K562 (cell line): ENCODE data around the gene TMEM270. TPM values are rescaled to one million over a fixed set of nuclear protein-coding genes. Genes with fewer than 3 reads are reported as not detected.

Source experiments
- ATAC-seq: fragments of 200-7000 bp; cut with Tn5 transposase; 3 replicates; pipeline ENCODE4 v1.9.1; 2020; ENCODE audit warnings: moderate library complexity
- BruUV-seq: library from RNA; stranded (reverse); fragments of 400-500 nt; replicated peaks from 2 replicates; lab custom pipeline; 2021; lab: Mats Ljungman, UMichigan
- CTCF ChIA-PET: fragments of 300-600 bp; formaldehyde crosslinking; extraction: SDS; loops from one replicate; lab custom pipeline; 2021; ENCODE audit warnings: low intra/inter-chr PET ratio; lab: Yijun Ruan, JAX
- POLR2A ChIA-PET: fragments of 300-600, 350-650 bp; sonication (Branson Sonifier 250); formaldehyde crosslinking; extraction: SDS; loops from one replicate; lab custom pipeline; 2021; ENCODE audit warnings: antibody characterized with exemption, inconsistent platforms; lab: Yijun Ruan, JAX
- DNase-seq, 4 experiments: peaks; one replicate each; pipeline versions ENCODE4 v3.0.0 to v3.0.0-alpha.2; 2011 to 2018; ENCODE audit warnings: low spot score in 3 of 4, mixed read lengths in 3 of 4; ENCODE audit errors: extremely low read depth in 1 of 4
- FAIRE-seq: peaks from 2 replicates; lab custom pipeline; 2011; peaks lifted over from hg19 to GRCh38; lab: Jason Lieb, UNC
- H2AFZ ChIP-seq: 2 replicates; pipeline ENCODE4 v1.6.0; 2011; ENCODE audit warnings: low read depth, low read length, control low read depth, inconsistent platforms
- H3K27ac ChIP-seq: fragments of 200-600 bp; 3 replicates; pipeline ENCODE4 v1.8.0; 2011; ENCODE audit warnings: low read depth, mild to moderate bottlenecking, control low read depth, inconsistent platforms, low read length, moderate library complexity, mixed read lengths; ENCODE audit errors: extremely low read depth
- H3K27me3 ChIP-seq, 2 experiments: fragments of 300-600 bp in 1 of 2; 2 replicates in 1 of 2; 3 replicates in 1 of 2; pipeline versions ENCODE4 v1.6.0 to v1.8.0; 2011; ENCODE audit warnings: inconsistent platforms in 2 of 2, low read length in 2 of 2, mild to moderate bottlenecking in 1 of 2, mixed read lengths in 1 of 2, moderate library complexity in 1 of 2; ENCODE audit not compliant: control insufficient read depth in 2 of 2, insufficient read depth in 2 of 2
- H3K36me3 ChIP-seq: fragments of 300-600 bp; 3 replicates; pipeline ENCODE4 v1.8.0; 2011; ENCODE audit warnings: mild to moderate bottlenecking, low read length, inconsistent platforms; ENCODE audit not compliant: control insufficient read depth, insufficient read depth
- H3K4me1 ChIP-seq, 2 experiments: fragments of 200-600 bp in 1 of 2; replicated peaks in 1 of 2; 2 replicates in 1 of 2; 3 replicates in 1 of 2; pipeline versions ENCODE4 v1.5.1 to v1.8.0; 2011; ENCODE audit warnings: inconsistent platforms in 2 of 2, low read length in 2 of 2, mild to moderate bottlenecking in 1 of 2, mixed read lengths in 1 of 2, moderate library complexity in 1 of 2; ENCODE audit not compliant: control insufficient read depth in 2 of 2, insufficient read depth in 2 of 2
- H3K4me2 ChIP-seq: 2 replicates; pipeline ENCODE4 v1.6.1; 2011; ENCODE audit warnings: low read length, control low read depth, inconsistent platforms, mixed read lengths; ENCODE audit not compliant: insufficient read depth
- H3K4me3 ChIP-seq: fragments of 200-600 bp; sonication (generic), shearing (Covaris generic); 2 replicates; pipeline ENCODE4 v1.5.1; 2016; ENCODE audit warnings: control low read depth, inconsistent platforms
- H3K79me2 ChIP-seq: fragments of 200-600 bp; 3 replicates; pipeline ENCODE4 v1.8.0; 2011; ENCODE audit warnings: low read length, inconsistent platforms; ENCODE audit not compliant: control insufficient read depth, insufficient read depth
- H3K9ac ChIP-seq, 2 experiments: 2 replicates each; pipeline versions ENCODE4 v1.6.0 to v1.6.1; 2011; ENCODE audit warnings: low read depth in 2 of 2, low read length in 2 of 2, control low read depth in 1 of 2, inconsistent platforms in 1 of 2, mild to moderate bottlenecking in 1 of 2, mixed read lengths in 1 of 2; ENCODE audit not compliant: insufficient read depth in 1 of 2
- H3K9me1 ChIP-seq: one replicate; pipeline ENCODE4 v1.6.0; 2011; ENCODE audit warnings: inconsistent platforms, mild to moderate bottlenecking, low read length, moderate library complexity; ENCODE audit not compliant: control insufficient read depth, insufficient read depth
- H3K9me3 ChIP-seq: replicated peaks from 2 replicates; pipeline ENCODE4 v1.5.1; 2011; ENCODE audit warnings: low read depth, low read length, inconsistent platforms; ENCODE audit not compliant: control insufficient read depth, insufficient read depth
- H4K20me1 ChIP-seq: replicated peaks from 2 replicates; pipeline ENCODE4 v1.6.1; 2011; ENCODE audit warnings: low read length, inconsistent platforms, mixed read lengths; ENCODE audit not compliant: control insufficient read depth, insufficient read depth
- CEBPB ChIP-seq: fragments of 450-650 bp; IDR thresholded peaks from 2 replicates; pipeline ENCODE4 v1.6.1; 2016; ENCODE audit warnings: missing genetic modification characterization, missing compliant biosample characterization
- CREB1 ChIP-seq, 2 experiments: sonication (generic) in 1 of 2; formaldehyde crosslinking in 1 of 2; IDR thresholded peaks; 2 replicates each; pipeline versions ENCODE4 v1.6.1 to v1.8.0; 2012 to 2022; ENCODE audit warnings: inconsistent platforms in 1 of 2, mild to moderate bottlenecking in 1 of 2, missing genetic modification reagents in 1 of 2, moderate library complexity in 1 of 2
- TAF7 ChIP-seq: fragments of 450-650 bp; IDR thresholded peaks from 2 replicates; pipeline ENCODE4 v1.6.1; 2016; ENCODE audit warnings: missing genetic modification characterization, missing compliant biosample characterization
- WGBS: fragments of 100-300 bp; shearing (Covaris generic); methylation state at CpG from one replicate; pipeline ENCODE4 v1.1.6; 2016; ENCODE audit warnings: low coverage, mixed read lengths; ENCODE audit not compliant: insufficient coverage; ENCODE audit errors: missing lambda C conversion rate; 5-methylcytosine and 5-hydroxymethylcytosine counted together
- in situ Hi-C: fragments of 300-500 bp; cut with MboI; formaldehyde crosslinking; loops from 4 replicates; pipeline ENCODE4 v1.15.0; 2018; ENCODE audit warnings: inconsistent platforms, mixed read lengths
- intact Hi-C: fragments of 100-400 bp; cut with micrococcal nuclease; formaldehyde crosslinking; loops from 2 replicates; pipeline ENCODE4 v1.14.2; 2022
- polyA plus RNA-seq, 8 experiments: library from polyadenylated mRNA; depleted of rRNA in 4 of 8; stranded (reverse) in 5 of 8; unstranded in 3 of 8; fragments of >200 nt; fragmentation: Nextera tagmentation in 2 of 8; fragmentation: Illumina TruSeq in 1 of 8; extraction: Ambion mirVana in 2 of 8; extraction: Trizol in 1 of 8; gene quantifications; 2 replicates each; pipeline versions ENCODE4 v1.2.1 to v1.2.3, GENCODE V29; 2011 to 2014; ENCODE audit warnings: inconsistent platforms in 1 of 8, missing spikeins in 1 of 8
- total RNA-seq, 7 experiments: library from RNA; depleted of rRNA in 6 of 7; stranded (reverse); fragments of >200 nt in 6 of 7; fragmentation: Illumina TruSeq in 2 of 7; extraction: Trizol in 2 of 7; gene quantifications; 2 replicates each; pipeline versions ENCODE4 v1.2.1 to v1.2.3, GENCODE V29; 2011 to 2021; ENCODE audit warnings: low replicate concordance in 1 of 7
- TF ChIP-seq, protein P1 (sequence below): fragments of 250-450 bp; sonication (Bioruptor Pico); IDR thresholded peaks from 2 replicates; pipeline ENCODE4 v1.8.0; 2021; ENCODE audit warnings: moderate library complexity, mild to moderate bottlenecking, inconsistent platforms
- TF ChIP-seq, protein P2 (sequence below), 2 experiments: fragments of 450-650 bp in 1 of 2; sonication (generic) in 1 of 2; formaldehyde crosslinking in 1 of 2; IDR thresholded peaks in 1 of 2; conservative IDR thresholded peaks in 1 of 2; 2 replicates each; pipeline versions ENCODE4 v1.6.1 to v1.8.1; 2016 to 2023; ENCODE audit warnings: mild to moderate bottlenecking in 2 of 2, moderate library complexity in 2 of 2, inconsistent platforms in 1 of 2, missing genetic modification reagents in 1 of 2
- TF ChIP-seq, protein P3 (sequence below): fragments of 450-650 bp; IDR thresholded peaks from 2 replicates; pipeline ENCODE4 v1.6.1; 2016; ENCODE audit warnings: mild to moderate bottlenecking

Gene TMEM270
- total and polyA plus RNA-seq, 9 of the 15 experiments (the other 6 are each of a cell fraction or from before 2014, with no cell fraction given) = not detected

DNA sequence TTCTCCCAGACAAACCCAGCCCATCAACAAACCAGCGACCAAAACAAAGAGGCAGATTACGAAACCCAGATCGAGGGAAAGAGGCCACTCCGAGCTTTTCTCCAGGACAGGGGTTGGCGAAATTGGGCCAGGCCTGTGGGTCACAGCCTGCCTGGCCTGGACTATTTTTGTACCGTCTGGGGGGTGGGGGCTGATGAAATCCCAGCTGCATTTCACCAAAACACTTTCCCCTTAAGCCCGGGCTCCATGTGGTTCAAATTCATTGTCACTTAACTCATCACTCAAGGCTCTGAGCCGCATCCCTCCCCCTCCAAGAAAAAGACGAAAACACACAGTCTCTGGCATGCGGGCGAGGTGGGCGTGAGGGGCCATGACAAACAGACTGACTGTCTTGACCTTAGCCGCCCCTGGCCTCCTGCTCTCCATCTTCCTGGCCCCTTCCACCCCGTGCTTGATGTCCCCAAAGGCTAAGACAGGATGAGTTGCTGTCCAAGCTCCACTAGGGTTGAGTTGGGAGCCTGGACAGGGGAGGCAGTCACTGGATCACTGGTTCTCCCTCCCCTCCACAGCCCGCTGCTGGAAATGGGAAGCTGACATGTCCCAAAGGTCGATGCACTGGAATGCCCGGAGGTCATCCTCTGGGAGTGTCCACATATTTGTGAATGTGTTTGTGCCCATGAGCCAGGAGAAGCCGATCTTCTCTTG, 19.2 kb downstream of the TMEM270 start:
- no peak for FAIRE-seq
- TF ChIP-seq, protein P1, sequence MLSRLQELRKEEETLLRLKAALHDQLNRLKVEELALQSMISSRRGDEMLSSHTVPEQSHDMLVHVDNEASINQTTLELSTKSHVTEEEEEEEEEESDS (CRISPR knock-in tag) = no peak
- peak; percentile 57 for TF ChIP-seq CEBPB (tag)
- peaks cover 0 to 9% of the 10 kb centered on the region in 2 experiments; a peak in 1 of 5 replicates for H3K4me1 ChIP-seq
- no peaks in the 10 kb centered on the region for H3K9me3 ChIP-seq
- WGBS = 4% methylated on average over 18 of the region's 18 CpGs
- ChIA-PET CTCF (no interaction called here), POLR2A (interaction anchor here (0.8 to 3.5 kb wide), 2 partner anchors 9 to 11 kb away, joined by 4 to 15 read pairs; no protein-coding TSS in a partner anchor)
- H3K4me3 ChIP-seq = no peak overlapping the region
- H3K27me3 ChIP-seq = peaks cover 21 to 63% of the 10 kb centered on the region in 2 experiments
- no peaks in the 10 kb centered on the region for H3K36me3 ChIP-seq
- ATAC-seq = peak; percentile 50
- no peak for DNase-seq
- H2AFZ ChIP-seq = no peak overlapping the region
- H3K9ac ChIP-seq = 0 out of 4 replicates have a peak overlapping the region, but pooled peaks of 1 of the 2 experiments have one; percentile 10
- in situ Hi-C loops = loop anchor here (5.0 to 10.0 kb wide), 2 partner anchors 142 to 325 kb away; no protein-coding TSS in a partner anchor
- H3K9me1 ChIP-seq = no peaks in the 10 kb centered on the region
- H3K27ac ChIP-seq = no peak overlapping the region
- BruUV-seq = no TSS peak
- no peak overlapping the region for H3K4me2 ChIP-seq
- H4K20me1 ChIP-seq = peaks cover 36% of the 10 kb centered on the region
- no peaks in the 10 kb centered on the region for H3K79me2 ChIP-seq
- intact Hi-C loops = no loop called here

DNA sequence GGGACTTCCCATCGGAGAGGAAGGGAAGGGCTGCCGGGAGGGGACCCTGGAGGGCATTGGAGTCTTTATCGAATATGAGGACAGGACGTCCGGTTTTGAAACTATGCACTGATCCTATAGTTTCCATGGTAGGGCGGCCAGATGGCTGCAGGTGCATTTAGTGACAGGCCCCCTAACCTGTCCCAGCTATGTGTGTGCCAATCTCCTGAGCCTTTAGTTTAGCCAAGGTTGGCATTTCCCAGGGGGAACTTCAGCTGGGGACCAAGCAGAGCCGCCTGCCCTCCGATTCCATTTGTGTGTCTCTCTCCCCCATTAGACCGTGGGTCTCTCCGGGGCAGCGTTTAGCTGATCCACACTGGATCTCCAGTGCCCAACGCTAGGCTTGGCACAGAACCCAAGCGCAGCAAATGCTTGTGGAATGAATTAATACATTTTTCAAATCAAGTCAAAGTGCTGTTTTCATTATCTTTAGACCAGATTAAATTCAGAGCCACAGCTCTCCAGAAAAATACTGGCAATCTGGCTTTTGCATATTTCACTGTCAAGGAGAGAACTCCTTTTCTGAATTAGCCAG, 19.9 kb downstream of the TMEM270 start:
- H2AFZ ChIP-seq = no peak overlapping the region
- H3K79me2 ChIP-seq = no peaks in the 10 kb centered on the region
- H3K4me1 ChIP-seq = peaks cover 3 to 14% of the 10 kb centered on the region in 2 experiments; a peak in 4 of 5 replicates
- no peak overlapping the region for H3K27ac ChIP-seq
- BruUV-seq = no TSS peak
- H3K9ac ChIP-seq = no peak overlapping the region
- H3K4me2 ChIP-seq = no peak overlapping the region
- 5% methylated on average over 13 of the region's 13 CpGs for WGBS
- DNase-seq (no peak), FAIRE-seq (no peak), ATAC-seq (no peak)
- H3K9me3 ChIP-seq = no peaks in the 10 kb centered on the region
- intact Hi-C loops (no loop called here), in situ Hi-C loops (loop anchor here (5.0 kb wide), 1 partner anchor 141 kb away; no protein-coding TSS in a partner anchor)
- H3K27me3 ChIP-seq = peaks cover 21 to 63% of the 10 kb centered on the region in 2 experiments
- POLR2A ChIA-PET = interaction anchor here (3.5 kb wide), 1 partner anchor 10 kb away, joined by 15 read pairs; no protein-coding TSS in a partner anchor
- H3K9me1 ChIP-seq = no peaks in the 10 kb centered on the region
- no peaks in the 10 kb centered on the region for H3K36me3 ChIP-seq
- CTCF ChIA-PET = no interaction called here
- H3K4me3 ChIP-seq = no peak overlapping the region
- peaks cover 36% of the 10 kb centered on the region for H4K20me1 ChIP-seq
- TF ChIP-seq, protein P2, sequence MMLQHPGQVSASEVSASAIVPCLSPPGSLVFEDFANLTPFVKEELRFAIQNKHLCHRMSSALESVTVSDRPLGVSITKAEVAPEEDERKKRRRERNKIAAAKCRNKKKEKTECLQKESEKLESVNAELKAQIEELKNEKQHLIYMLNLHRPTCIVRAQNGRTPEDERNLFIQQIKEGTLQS (IDR thresholded peaks at IDR 0.05) = no peak
- TF ChIP-seq, protein P2 (CRISPR knock-in tag; conservative IDR thresholded peaks at IDR 0.05) = no peak
- no peak for TF ChIP-seq TAF7 (tag)
- TF ChIP-seq, protein P3, sequence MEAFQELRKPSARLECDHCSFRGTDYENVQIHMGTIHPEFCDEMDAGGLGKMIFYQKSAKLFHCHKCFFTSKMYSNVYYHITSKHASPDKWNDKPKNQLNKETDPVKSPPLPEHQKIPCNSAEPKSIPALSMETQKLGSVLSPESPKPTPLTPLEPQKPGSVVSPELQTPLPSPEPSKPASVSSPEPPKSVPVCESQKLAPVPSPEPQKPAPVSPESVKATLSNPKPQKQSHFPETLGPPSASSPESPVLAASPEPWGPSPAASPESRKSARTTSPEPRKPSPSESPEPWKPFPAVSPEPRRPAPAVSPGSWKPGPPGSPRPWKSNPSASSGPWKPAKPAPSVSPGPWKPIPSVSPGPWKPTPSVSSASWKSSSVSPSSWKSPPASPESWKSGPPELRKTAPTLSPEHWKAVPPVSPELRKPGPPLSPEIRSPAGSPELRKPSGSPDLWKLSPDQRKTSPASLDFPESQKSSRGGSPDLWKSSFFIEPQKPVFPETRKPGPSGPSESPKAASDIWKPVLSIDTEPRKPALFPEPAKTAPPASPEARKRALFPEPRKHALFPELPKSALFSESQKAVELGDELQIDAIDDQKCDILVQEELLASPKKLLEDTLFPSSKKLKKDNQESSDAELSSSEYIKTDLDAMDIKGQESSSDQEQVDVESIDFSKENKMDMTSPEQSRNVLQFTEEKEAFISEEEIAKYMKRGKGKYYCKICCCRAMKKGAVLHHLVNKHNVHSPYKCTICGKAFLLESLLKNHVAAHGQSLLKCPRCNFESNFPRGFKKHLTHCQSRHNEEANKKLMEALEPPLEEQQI = no peak
- no peak for TF ChIP-seq CREB1 (IDR thresholded peaks at IDR 0.05)
- TF ChIP-seq CREB1 (CRISPR knock-in tag; IDR thresholded peaks at IDR 0.05) = no peak
